Choroid plexus epithelial cell (primary cell): ENCODE data around the gene C2orf80.
"Not testable (repeated sequence)": the region's sequence is repeated elsewhere in the genome, so short reads cannot be mapped to it uniquely, and the experiment has no call there.

Experiments
- DNase-seq: peaks from one replicate; pipeline ENCODE4 v3.0.0-alpha.2; 2010; ENCODE audit warnings: low read depth
- H3K4me3 ChIP-seq: 2 replicates; pipeline ENCODE4 v1.5.1; 2011; ENCODE audit warnings: low read depth, mild to moderate bottlenecking, control low read depth, low read length, moderate library complexity
- TF ChIP-seq, protein P1 (sequence below): conservative IDR thresholded peaks from 2 replicates; pipeline ENCODE4 v1.5.1; 2011; ENCODE audit warnings: low read depth, mild to moderate bottlenecking, control low read depth, inconsistent platforms, low read length, moderate library complexity

Gene C2orf80

DNA sequence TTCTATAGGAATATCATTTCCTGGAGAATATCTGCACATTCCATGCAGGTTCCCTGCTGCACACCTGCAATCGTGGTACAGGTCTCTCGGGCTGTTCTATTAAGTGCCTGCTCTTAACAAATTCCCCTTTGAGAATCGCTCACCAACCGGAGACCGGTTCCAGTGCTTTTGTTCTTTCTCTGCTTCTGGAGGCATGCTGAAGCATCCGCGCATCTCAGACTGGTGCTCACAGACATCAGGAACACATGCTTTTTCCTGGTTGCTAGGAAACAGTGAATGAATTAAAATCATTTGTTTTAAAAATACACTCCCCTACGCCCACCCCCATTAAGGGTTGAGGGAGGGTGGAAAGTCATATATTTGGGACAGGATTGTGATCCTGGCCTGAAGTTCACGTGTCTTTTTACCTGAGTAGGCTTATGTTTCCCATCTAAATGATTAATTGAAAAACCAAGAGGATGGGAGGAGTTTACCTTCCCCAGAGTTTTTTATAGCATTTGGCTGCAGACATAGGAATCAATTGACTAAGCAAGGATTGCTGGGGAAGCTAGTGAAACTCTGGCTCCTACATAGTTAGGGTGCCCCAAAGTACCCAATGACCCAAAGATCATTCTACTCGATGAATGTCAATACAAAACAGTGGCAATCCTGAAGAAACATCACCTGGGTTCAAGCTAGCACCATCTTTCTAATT is at the start of gene C2orf80:
C2orf80 (minus strand) TSS at position 221 of the 694 bp plus-strand sequence. CDS start 3,044 bp downstream, outside the sequence.
- TF ChIP-seq, protein P1, sequence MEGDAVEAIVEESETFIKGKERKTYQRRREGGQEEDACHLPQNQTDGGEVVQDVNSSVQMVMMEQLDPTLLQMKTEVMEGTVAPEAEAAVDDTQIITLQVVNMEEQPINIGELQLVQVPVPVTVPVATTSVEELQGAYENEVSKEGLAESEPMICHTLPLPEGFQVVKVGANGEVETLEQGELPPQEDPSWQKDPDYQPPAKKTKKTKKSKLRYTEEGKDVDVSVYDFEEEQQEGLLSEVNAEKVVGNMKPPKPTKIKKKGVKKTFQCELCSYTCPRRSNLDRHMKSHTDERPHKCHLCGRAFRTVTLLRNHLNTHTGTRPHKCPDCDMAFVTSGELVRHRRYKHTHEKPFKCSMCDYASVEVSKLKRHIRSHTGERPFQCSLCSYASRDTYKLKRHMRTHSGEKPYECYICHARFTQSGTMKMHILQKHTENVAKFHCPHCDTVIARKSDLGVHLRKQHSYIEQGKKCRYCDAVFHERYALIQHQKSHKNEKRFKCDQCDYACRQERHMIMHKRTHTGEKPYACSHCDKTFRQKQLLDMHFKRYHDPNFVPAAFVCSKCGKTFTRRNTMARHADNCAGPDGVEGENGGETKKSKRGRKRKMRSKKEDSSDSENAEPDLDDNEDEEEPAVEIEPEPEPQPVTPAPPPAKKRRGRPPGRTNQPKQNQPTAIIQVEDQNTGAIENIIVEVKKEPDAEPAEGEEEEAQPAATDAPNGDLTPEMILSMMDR, result no peak
- no peak within 1 kb of the TSS for H3K4me3 ChIP-seq
- no peak for DNase-seq

DNA sequence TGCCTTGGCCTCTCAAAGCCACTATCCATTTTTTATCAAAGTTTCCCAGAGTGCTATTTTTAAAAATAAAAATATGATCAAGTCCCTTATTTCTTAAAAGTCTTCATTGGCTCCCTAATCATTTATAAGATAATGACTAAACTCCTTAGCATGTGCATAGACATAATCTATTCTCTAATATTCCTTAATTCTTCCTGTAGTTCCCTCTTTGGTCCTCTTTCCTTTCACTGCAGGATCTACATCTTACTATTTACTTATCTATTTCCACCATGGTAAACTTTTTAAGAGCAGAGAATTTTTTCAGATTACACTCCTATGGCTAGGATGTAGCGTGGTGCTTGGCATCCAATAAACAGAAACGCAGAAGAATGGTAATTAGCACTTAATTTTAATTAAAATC is 46.0 kb upstream of the C2orf80 start:
- TF ChIP-seq, protein P1, result no peak
- H3K4me3 ChIP-seq, result no peak overlapping the region
- DNase-seq, result no peak

DNA sequence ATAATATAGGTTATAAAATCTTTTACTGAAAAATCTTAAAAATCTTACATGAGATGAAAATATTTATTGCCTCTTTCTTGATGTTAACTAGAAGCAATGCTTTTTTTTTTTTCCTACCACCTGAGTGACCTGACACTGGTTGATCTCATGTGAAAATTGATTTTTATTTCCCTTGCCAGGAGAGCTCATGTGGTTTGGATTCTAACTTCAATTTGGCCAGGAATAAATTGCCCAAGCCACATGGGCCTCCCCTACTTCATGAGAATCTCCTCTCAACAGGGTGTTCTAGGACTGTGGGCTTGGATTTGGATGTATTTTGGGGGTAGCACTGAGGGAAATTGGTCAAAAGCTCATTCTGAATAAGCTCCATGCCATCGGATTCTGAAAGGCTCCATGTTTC is 45.0 kb upstream of the C2orf80 start:
- H3K4me3 ChIP-seq, result no peak overlapping the region
- DNase-seq, result no peak
- TF ChIP-seq, protein P1, result no peak

DNA sequence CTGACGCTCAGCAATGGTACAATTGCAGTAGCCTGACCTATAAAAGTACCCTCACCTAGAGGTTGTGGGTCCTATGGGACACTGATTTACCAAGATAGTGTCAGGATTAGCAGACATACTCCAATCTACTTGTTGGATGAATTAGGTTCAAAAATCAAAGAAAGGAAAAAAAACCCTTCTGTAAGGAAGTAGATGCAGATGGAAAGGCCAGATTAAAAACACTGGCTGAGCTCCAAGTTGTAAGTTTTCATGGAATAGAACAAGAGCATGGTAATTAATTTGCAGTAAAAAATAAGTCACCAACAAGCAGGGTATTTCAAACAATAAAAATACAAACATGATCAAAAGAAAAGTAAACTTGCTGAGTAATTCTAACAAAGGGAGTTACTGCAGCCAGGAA is 38.6 kb upstream of the C2orf80 start:
- no peak for DNase-seq
- TF ChIP-seq, protein P1, result no peak
- H3K4me3 ChIP-seq, result no peak overlapping the region

DNA sequence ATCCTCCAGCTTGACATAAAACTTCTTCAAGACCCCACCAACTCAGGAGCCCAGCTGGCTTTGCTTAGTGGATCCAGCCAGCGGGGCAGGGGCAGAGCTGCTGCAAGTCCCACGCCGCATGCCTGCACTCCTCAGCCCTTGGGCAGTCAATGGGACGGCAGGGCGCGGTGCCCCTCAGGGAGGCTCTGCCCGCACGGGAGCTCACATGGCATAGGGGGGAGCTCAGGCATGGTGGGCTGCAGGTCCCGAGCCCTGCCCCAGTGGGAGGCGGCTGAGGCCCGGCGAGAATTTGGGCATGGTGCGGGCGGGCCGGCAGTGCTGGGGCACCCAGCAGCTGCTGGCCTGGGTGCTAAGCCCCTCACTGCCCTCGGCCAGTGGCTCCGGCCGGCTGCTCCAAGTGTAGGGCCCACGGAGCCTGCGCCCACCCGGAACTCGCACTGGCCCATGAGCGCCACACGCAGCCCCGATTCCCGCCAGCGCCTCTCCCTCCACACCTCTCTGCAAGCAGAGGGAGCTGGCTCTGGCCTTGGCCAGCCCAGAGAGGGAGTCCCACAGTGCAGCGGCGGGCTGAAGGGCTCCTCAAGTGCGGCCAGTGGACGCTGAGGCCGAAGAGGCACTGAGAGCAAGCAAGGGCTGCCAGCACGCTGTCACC is 37.9 kb upstream of the C2orf80 start:
- no peak for DNase-seq
- no peak overlapping the region for H3K4me3 ChIP-seq
- TF ChIP-seq, protein P1, result no peak

DNA sequence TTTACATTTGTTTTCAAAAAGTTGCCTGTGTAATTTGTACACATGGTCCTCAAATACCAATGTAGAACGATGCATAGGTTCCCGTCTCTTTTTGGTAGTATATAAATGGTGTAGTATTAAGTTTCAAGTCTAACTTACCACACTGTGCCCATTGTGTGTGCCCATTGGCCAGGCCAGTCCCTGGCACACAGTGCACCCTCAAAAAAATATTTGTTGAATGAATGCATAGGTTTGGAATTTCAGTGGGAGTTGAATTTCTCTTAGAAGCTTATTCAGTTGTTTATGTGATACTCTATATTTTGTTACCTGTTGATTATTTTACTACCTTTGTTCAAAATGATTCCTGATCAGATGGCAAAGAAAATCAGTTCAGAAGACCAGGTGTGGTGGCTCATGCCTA is 35.0 kb upstream of the C2orf80 start:
- TF ChIP-seq, protein P1, result no peak
- no peak overlapping the region for H3K4me3 ChIP-seq
- DNase-seq, result peak; percentile 6

DNA sequence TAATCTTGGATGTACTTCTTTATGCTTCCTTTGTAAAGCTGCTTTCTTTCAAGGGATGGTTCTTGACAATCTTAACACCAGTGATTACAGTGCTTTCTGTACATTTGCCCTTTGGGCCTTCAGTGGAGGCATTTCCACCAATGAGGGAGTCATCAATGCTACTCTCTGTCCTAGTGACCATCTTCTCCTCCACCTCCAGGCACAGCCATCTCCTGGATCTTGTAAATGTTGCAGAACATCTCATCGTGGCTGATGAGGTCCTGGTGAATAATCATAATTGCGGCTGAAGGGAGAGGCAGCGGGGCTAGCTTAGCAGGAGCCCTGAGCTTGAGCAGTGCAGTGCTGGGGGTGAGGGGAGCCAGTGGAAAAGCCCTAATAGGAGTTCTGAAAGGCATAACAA is 32.5 kb upstream of the C2orf80 start:
- no peak overlapping the region for H3K4me3 ChIP-seq
- TF ChIP-seq, protein P1, result no peak
- peak; percentile 13 for DNase-seq

DNA sequence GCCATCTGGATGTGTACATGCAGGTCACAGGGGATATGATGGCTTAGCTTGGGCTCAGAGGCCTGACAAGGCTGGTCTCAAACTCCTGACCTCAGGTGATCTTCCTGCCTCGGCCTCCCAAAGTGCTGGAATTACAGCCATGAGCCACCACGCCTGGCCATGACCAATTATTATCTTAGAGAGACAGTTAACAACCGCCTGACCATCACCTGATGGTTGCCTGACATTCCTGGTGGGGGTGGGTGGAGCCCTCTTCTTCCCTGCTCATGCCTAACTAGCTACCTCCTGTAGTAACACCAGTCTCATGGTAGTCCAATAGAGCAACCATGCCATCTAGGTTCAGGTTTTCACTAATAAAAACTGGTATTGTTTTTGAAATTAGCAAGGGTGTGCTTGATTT is 32.0 kb upstream of the C2orf80 start:
- not testable (repeated sequence) for DNase-seq, H3K4me3 ChIP-seq
